ENCODE results near the gene NOS1. TPM values are rescaled to one million over a fixed set of nuclear protein-coding genes. Genes with fewer than 3 reads are reported as not detected.

Gene NOS1
- total RNA-seq, 1 experiment from 2014 or later: 2.3 TPM

- Mint-ChIP-seq H3K27me3 (ENCODE audit: low read depth) (0 out of 2 replicates have a peak, but pooled peaks cover 2% of the 10 kb centered on the region), H3K4me1 (peaks cover 19 to 33% of the 10 kb centered on the region in 2 experiments), H3K36me3 (ENCODE audit: insufficient read depth in 1 of 3, low read depth in 3 of 3) (no peaks in the 10 kb centered on the region), H3K4me3 (no peak overlapping the region), H3K27ac (peak overlapping the region in 2 of 3 experiments; percentile 55 to 73; a peak in 1 of 7 replicates), H3K9me3 (no peaks in the 10 kb centered on the region)
- Histone ChIP-seq H3K9me3 (ENCODE audit: control insufficient read depth, low read depth, low read length) (no peaks in the 10 kb centered on the region), H4K5ac (ENCODE audit: insufficient read length, low read depth, low read length) (no peak overlapping the region), H3K14ac (ENCODE audit: insufficient read depth, low read length) (no peak overlapping the region), H3K79me2 (ENCODE audit: insufficient read depth, low read length) (no peaks in the 10 kb centered on the region), H3K23me2 (ENCODE audit: insufficient read length, low read depth, low read length, poor library complexity, severe bottlenecking) (no peaks in the 10 kb centered on the region), H3K4ac (ENCODE audit: low read depth, low read length) (no peak overlapping the region), H4K8ac (replicated peaks; ENCODE audit: insufficient read length, low read depth, low read length) (no peak overlapping the region), H3K27me3 (ENCODE audit: insufficient read depth, low read length) (no peaks in the 10 kb centered on the region), H3K56ac (ENCODE audit: insufficient read length, low read depth, low read length) (no peak overlapping the region), H3K4me1 (ENCODE audit: insufficient read depth, low read length) (peaks cover 3% of the 10 kb centered on the region; the same call in 1 of the 2 replicates), H3T11ph (ENCODE audit: low read length) (no peak overlapping the region), H4K91ac (ENCODE audit: insufficient read length, low read depth, low read length) (no peak overlapping the region), H2AK5ac (ENCODE audit: insufficient read length, low read length) (no peak overlapping the region), H4K20me1 (ENCODE audit: control insufficient read depth, insufficient read depth, insufficient read length) (no peaks in the 10 kb centered on the region), H3K23ac (ENCODE audit: insufficient read length, low read depth, low read length) (no peak overlapping the region), H2BK12ac (ENCODE audit: insufficient read length, low read depth, low read length) (no peak overlapping the region), H3K18ac (ENCODE audit: insufficient read length, low read depth, low read length) (peak overlapping the region; percentile 28), H3K79me1 (ENCODE audit: insufficient read depth, low read depth, low read length, poor library complexity, severe bottlenecking) (no peaks in the 10 kb centered on the region), H2BK5ac (ENCODE audit: insufficient read length, low read length) (no peak overlapping the region), H2AFZ (ENCODE audit: low read length) (peak overlapping the region; percentile 88), H2BK15ac (ENCODE audit: low read depth, low read length) (no peak overlapping the region), H3K4me2 (ENCODE audit: insufficient read depth, insufficient read length, low read length) (peak overlapping the region; percentile 28), H2BK120ac (ENCODE audit: low read depth, low read length, poor library complexity, severe bottlenecking) (no peak overlapping the region), H3K9ac (ENCODE audit: extremely low read depth, insufficient read length, low read length) (no peak overlapping the region), H2BK20ac (ENCODE audit: low read depth, low read length, poor library complexity, severe bottlenecking) (no peak overlapping the region), H3K27ac (ENCODE audit: insufficient read length, low read depth, low read length) (no peak overlapping the region)
- WGBS (ENCODE audit: extremely low coverage, insufficient read length, low lambda C conversion rate): no CpG with 5 or more reads among the region's 13 CpGs
- TF ChIP-seq CTCF (conservative IDR thresholded peaks at IDR 0.05): peak; percentile 97
- DNase-seq: peak; percentile 96
Observed at GRCh38 chr12:117236456-117237001, 124.9 kb downstream of the NOS1 start.
